Kasumi-1 (cell line): Measurements from ENCODE around the gene ACSF3.
"Not testable (repeated sequence)": the region's sequence is repeated elsewhere in the genome, so short reads cannot be mapped to it uniquely, and the experiment has no call there.

Experiments used
- DNase-seq, 2 experiments: peaks; one replicate each; lab custom pipeline; 2025; lab: John Stamatoyannopoulos, UW

ACSF3 gene

GRCh38 chr16:89055894-89056555, 37.6 kb upstream of the ACSF3 start:
- DNase-seq: no peak

GRCh38 chr16:89056592-89056991, 37.1 kb upstream of the ACSF3 start:
- DNase-seq: no peak

- no peak for DNase-seq
Observed at GRCh38 chr16:89057738-89058137, 35.9 kb upstream of the ACSF3 start.

GRCh38 chr16:89058812-89059211, 34.8 kb upstream of the ACSF3 start:
- DNase-seq: no peak

- DNase-seq: no peak
Observed at GRCh38 chr16:89060207-89060794, 33.4 kb upstream of the ACSF3 start.

GRCh38 chr16:89061086-89061485, 32.6 kb upstream of the ACSF3 start:
- DNase-seq: no peak

GRCh38 chr16:89061590-89062380, 31.9 kb upstream of the ACSF3 start:
- DNase-seq: no peak

- no peak for DNase-seq
Observed at GRCh38 chr16:89062389-89063345, 31.0 kb upstream of the ACSF3 start.

GRCh38 chr16:89063768-89064320, 29.8 kb upstream of the ACSF3 start:
- DNase-seq: no peak

GRCh38 chr16:89064606-89065457, 28.8 kb upstream of the ACSF3 start:
- DNase-seq: no peak

- no peak for DNase-seq
Observed at GRCh38 chr16:89065458-89065822, 28.2 kb upstream of the ACSF3 start.

GRCh38 chr16:89066721-89067120, 26.9 kb upstream of the ACSF3 start:
- no peak for DNase-seq

GRCh38 chr16:89067677-89068443, 25.8 kb upstream of the ACSF3 start:
- no peak for DNase-seq

- DNase-seq: not testable (repeated sequence)
Observed at GRCh38 chr16:89068814-89069616, 24.6 kb upstream of the ACSF3 start.

GRCh38 chr16:89069920-89070319, 23.7 kb upstream of the ACSF3 start:
- no peak for DNase-seq

GRCh38 chr16:89070590-89070989, 23.1 kb upstream of the ACSF3 start:
- DNase-seq: no peak

GRCh38 chr16:89071686-89072547, 21.7 kb upstream of the ACSF3 start:
- no peak for DNase-seq

- DNase-seq: no peak
Observed at GRCh38 chr16:89072548-89073130, 21.0 kb upstream of the ACSF3 start.
